T follicular helper cell (primary cell): ENCODE results near the gene PDGFA.

Experiments
- DNase-seq: peaks from one replicate; pipeline ENCODE4 v3.0.0-alpha.2; 2020; ENCODE audit warnings: low read depth

PDGFA gene

GRCh38 chr7:504221-505111, 15.2 kb downstream of the PDGFA start:
- DNase-seq, result no peak

GRCh38 chr7:503575-504111, 16.0 kb downstream of the PDGFA start:
- no peak for DNase-seq

DNA sequence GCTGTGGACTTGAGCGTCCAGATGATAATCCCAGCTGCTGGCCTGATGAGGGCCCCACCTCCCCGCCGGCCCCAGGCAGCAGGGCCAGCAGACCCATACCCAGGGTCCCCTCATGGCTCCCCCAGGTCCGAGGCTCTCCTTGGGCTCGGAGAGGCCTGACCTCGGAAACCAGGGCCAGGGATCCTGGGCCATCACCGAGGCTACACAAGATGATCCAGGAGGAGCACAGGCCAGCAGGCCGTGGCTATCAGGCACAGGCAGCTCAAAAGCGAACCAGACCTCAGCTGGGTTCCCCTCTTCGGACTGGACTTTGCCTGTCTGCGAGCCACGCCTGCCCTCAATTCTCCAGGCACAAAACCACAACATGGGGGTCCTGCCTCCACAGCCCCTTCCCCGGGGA, 17.4 kb downstream of the PDGFA start:
- no peak for DNase-seq

GRCh38 chr7:501526-501925, 18.1 kb downstream of the PDGFA start:
- DNase-seq, result no peak

GRCh38 chr7:500521-501420, 18.9 kb downstream of the PDGFA start:
- no peak for DNase-seq

DNA sequence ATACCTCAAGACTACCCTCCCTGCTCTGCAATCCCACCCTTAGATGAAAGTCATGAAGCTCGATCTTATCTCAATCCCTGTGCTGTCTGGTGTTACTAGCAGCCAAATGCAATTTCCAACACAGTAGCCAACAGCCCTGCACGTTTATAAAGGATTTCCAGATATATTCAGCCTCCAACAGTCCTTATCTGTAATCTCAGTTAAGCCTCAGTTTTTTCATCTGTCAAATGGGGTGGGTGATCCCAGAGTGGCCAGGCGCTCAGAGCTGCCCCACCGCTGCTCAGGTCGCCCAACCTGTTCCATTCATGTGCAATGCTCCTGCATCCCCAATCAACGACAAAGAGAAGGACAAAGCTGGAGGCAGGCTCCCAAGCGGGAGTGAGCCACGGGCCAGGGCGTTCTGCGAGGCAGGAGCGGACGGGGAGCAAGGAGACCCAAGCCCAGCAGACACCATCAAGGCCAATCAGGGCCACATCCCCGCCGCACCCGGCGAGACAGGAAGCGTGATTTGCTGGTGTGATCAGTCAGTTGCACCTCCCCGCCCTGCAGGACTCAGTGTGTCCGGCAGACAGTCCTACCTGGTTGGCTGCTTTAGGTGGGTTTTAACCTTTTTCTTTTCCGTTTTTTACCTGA, 19.7 kb downstream of the PDGFA start:
- no peak for DNase-seq

DNA sequence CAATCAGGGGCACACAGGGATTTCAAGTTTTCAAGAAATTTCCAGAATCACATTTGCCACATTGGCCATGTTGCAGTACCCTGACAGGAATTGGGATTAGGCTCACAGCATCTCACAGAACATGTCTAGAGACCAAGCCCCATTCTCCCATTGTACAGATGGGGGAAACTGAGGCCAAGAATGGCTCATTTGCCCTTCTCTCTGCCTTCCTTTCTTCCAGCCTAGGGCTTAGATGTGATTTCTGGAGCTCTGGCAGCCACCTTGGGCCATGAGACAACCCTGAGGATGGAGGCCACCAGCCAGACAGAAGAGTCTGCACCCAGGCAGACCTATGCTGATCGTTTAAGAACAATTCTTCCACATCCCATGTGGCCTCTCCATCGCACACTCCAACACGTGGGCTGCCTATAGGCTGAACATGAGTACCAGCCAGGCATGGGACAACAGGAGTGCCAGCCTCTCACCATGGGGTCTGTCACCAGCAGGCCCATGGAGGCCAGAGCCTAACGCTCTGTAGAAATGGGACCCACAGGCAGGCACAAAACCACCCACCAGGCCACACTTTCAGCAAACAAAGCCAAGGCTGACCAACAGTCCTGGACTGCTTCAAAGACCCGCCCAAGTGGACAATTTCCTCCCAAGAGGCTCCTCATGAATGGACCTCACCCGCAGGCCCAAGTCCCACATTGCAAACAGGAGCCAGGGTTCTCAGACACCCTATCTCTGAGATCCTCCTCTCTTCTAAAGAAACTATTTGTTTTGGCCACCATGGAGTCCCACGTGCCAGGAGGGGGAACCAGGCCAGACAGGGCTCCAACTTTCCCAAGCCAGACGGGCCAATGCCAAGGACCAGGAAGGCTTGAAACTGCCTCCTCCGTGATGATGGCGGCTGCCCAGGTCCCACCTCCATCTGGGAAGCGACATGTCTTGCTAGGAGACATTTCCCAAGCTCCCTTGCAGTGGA, 20.7 kb downstream of the PDGFA start:
- DNase-seq, result no peak

- no peak for DNase-seq
Observed at GRCh38 chr7:497946-498655, 21.5 kb downstream of the PDGFA start.

- no peak for DNase-seq
Observed at GRCh38 chr7:497346-497745, 22.3 kb downstream of the PDGFA start.

DNA sequence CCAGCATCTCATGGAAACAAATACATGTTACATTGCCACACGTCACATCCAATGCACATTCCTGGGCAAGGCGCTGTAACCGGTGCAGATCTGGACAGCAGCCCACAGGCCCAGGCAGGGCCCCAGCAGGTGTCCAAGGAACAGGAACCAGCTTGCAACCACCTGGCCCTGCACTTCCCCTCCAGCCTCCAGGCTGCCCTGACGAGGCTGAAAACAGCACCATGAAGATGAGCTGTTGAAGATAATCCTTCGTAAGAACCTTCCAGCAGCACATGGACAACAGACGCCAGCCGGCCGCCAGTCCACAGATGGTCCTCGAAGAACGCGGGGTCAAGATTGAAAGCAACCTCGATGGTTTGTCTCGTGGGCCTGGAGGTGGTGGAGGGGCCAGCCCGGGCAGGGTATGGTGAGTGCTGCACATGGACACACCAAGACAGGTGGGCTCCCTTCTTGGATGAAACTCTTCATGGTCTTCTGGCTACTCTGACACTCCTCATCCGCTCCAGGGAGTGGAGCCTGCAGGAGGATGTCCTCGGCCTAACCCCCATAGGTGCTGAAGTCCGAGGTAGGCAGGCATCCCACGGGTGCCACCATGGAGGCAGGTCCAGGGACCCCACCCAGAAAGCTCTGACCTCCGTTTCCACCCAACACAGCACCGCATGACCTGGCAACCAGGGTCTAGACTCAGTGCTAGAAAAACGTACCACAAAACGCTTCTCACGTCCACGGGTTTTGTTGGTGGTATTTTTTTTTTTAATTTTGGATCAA, 22.9 kb downstream of the PDGFA start:
- DNase-seq, result no peak

DNA sequence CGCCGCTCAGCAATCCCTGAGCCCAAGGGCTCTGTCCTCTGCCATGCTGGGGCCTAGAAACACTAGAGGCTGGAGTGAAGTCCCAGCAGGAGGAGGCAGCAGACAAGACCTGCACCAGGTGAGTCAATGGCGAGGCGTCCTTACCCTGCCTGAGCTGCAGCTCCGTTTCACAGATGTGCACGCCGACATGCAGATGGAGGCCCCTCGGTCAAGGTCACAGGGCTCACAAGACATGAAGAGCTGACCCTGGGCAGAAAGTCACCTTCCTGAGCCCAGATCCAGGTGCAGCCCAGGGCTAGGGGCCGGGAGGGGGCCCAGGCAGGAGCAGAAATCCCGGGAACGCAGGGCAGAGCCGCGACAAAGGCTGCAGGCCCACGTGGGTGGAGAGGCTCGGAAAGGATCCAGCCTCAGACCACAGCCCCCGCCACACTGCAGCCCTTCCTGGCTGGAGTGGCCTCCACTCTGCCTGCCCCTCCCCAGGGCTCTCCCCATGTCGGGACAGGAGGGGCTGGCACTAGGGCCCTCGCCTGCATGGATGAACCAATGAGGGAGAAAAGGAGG, 23.8 kb downstream of the PDGFA start:
- DNase-seq, result no peak

- DNase-seq, result no peak
Observed at GRCh38 chr7:495326-495725, 24.3 kb downstream of the PDGFA start.

DNA sequence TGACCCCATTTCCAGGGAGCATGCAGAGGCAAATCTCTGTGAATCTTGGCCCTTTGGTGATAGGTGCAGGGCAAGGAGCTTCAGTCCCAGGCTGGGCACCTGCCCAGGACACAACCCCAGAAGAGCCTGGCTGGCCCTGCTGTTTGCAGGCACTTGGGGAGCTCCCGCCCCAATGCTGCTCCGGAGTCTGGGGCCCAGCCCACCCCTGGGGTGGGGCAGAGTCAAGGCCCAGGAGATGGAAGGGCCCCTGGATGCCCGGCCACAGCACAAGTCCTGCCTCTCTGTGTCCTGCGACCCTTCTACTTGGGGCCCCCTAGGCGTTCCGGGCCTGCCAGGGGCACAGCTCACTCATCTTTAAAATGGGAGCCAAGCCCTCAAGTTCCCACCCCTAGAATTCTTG, 24.7 kb downstream of the PDGFA start:
- no peak for DNase-seq

DNA sequence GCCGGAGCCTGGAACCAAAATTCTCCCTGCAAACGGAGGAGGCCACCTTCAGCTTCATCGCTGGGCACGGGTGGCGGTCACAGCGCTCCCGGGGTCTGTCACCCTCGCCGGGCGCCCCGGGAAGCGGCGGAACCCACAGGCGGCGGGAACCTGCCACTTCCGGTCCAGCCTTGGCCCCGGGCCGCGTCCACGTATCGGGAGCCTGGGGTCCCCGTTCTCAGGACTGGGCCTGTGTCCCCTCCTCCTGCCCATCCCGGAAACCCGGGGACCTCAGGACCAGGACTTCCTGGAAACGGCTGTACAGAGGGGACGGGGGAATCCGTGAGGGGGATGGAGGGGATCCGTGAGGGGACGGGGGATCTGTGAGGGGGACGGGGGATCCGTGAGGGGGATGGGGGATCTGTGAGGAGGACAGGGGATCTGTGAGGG, 25.4 kb downstream of the PDGFA start:
- DNase-seq, result no peak

DNA sequence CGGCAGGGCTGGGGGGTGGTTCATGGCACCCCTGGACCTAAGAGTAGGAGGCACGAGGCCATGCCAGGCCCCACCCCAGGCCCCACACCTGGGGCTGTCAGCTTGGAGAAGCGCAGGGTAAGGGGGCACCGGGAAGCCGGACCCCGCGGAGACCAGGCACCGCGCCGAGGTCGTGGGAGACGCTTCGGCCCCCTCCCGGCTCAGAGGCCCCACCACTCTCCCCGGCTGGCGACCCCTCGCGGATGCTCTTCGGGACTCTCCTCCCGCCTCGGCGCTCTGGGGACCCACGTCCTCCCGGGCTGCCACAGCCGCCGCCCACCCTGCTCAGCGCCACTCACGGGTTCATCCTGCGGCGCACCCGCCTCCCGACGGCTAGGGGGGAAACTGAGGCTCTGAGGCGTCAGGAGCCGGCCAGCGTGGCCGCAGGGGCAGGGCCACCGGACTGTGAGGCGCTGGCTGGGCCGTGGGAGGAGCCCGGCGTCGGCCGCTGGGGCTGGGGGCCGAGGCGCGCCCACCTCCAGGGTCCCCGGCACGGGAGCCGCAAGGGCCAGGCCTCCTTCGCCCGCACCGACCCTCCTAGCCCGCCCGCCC, 25.9 kb downstream of the PDGFA start:
- DNase-seq, result no peak

DNA sequence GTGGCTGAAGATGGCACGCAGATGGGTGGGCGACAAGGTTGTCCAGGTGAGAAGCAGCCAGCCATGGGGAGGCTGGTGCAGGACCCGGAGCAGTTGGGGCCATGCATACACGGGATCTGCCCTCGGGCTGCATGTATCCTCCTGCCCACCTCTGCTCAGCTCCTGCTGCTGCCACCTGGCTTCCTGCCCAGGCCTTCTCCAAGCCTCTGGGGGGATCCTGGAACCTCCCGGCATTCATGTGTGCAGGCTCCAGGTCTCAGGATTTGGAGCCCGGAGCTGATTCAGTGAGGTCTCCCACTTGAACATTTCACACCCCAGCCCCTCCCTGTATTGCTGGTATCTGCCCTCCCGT, 27.0 kb downstream of the PDGFA start:
- DNase-seq, result no peak

DNA sequence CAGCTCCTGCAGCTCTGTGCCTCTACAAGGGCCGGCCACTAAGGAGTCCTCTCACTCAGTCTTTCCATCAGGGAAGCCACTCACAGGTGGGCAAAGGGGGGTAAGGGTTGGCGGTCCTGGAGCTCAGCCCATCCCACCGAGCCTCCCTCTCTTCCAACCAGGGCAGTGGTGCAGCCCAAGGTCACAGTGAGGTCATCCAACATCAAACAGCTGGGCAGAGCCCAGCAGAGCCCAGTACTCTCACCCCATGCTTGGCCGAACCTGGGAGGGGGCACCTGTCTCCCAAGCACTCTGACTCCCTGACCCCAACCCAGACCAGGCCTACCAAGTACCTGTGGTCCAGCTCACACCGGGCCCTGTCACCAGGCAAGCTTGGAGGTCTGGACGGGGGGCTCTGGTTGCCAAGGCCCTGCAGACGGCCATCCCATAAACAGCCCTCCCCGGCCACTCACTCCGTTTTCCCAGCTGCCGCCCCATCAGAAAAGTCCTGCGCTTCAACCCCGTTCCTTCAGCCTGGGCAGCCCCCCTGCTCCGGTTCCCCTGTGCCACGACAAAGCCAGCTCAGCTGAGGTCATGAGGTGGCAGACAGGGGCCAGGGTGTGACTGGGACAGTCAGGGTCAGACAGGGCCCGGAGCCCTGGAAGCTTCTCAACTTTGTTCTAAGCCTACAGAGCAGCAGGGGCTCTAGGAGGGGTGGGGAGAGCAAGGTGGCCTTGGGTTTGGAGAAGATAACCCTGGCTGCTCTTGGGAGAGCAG, 27.5 kb downstream of the PDGFA start:
- no peak for DNase-seq

DNA sequence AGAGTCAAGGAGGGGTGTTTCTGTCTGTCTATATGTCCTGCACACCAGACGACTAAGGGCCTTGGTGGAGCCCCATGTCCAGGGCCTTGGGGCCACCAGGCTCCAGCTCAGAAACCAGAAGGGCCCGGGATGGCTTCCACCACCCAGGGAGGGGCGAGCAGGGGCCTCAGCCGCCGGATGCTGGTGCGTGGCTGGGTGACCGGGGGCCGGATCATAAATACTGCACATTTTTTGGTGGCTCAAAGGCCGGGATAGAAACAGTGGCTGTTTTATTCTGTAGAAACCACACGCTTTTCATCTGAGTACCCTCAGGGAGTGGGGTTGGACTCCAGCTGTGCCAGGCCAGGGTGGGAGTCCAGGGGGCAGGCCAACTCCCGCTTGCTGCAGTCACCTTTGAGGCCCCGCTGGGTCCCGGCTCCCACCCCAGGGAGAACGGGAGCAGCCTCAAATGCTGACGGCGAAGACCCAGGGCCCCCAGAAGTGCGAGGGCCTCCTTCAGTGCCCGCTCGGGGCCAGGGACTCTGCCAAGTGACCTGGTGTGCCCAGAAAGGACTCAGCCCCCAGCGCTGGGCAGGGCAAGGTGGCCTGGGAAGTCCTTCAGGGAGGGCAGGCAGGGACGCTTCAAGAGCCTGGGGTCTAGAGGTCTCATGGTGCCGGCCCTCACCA, 28.2 kb downstream of the PDGFA start:
- DNase-seq, result no peak
